SK-MEL-5 (cell line): ENCODE results near the gene LRRC47. TPM values are rescaled to one million over a fixed set of nuclear protein-coding genes. Genes with fewer than 3 reads are reported as not detected.

Experiments used
- DNase-seq: peaks from one replicate; pipeline ENCODE4 v3.0.0-alpha.2; 2016; ENCODE audit warnings: low read depth, low spot score
- in situ Hi-C: cut with HindIII; loops from 2 replicates; pipeline ENCODE4 v1.10.0; 2016; ENCODE audit warnings: low sequenced_read_pairs, high pct_unique_total_duplicates, low pct_unique_long_range_greater_than_20kb
- polyA plus RNA-seq, 2 experiments: library from polyadenylated mRNA; depleted of rRNA; stranded (reverse); fragments of >200 nt; gene quantifications; 2 replicates each; pipeline ENCODE4 v1.2.3, GENCODE V29; 2015
- total RNA-seq: library from RNA; depleted of rRNA; stranded (reverse); fragments of >200 nt; shearing (Covaris generic); gene quantifications from 2 replicates; pipeline ENCODE4 v1.2.3, GENCODE V29; 2014; rRNA removed

LRRC47 gene
- 27.9 and 40.6 TPM in 2 replicates for total RNA-seq
- polyA plus RNA-seq (2015; cell fraction: cytosol; rRNA removed), result 45.6 and 46.3 TPM in 2 replicates
- 48.1 and 57.4 TPM in 2 replicates for polyA plus RNA-seq (2015; cell fraction: nucleus; rRNA removed)

DNA sequence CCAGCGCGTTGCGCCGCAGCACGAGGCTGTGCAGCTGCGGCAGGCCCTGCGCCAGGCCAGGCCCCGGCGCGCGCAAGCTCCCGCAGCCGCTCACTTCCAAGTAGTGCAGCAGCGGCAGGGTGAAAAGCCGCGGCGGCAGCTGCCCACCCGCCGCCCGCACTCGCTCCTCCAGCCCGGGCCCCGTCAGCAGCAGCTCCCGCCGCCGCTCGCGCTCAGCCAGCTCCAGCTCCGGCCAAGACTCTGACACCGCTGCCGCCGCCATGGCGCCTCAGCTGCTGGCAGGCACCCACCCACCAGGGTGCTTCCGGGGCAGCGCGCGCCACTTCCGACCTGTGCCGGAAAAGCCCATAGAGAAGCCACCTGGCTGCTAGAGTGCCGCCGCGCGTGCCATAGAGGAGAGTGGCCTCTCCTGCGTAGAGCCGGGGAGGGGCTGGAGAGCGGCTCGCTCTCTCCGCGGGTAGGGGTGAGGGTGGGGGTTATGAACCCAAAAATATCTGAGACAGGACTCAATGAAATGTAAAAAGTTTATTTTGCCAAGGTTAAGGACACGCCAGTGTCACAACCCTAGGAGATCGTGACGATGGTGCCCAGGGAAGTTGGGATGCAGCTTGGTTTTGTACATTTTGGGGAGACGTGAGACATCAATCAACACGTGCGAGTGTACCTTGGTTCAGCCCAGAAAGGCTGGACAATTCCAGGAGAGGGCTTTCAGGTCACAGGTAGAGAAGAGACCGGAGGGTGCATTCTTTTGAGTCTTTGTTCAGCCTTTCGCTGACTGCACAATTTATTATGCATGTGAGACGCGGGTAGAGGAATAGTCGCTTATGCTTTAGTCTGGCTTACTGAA is at the start of gene LRRC47:
TSS of gene LRRC47 (minus strand) at position 284 of the 847 bp plus-strand sequence. CDS start at position 262, 22 bp downstream.
- peak; percentile 90 for DNase-seq
- in situ Hi-C loops, result no loop called here

DNA sequence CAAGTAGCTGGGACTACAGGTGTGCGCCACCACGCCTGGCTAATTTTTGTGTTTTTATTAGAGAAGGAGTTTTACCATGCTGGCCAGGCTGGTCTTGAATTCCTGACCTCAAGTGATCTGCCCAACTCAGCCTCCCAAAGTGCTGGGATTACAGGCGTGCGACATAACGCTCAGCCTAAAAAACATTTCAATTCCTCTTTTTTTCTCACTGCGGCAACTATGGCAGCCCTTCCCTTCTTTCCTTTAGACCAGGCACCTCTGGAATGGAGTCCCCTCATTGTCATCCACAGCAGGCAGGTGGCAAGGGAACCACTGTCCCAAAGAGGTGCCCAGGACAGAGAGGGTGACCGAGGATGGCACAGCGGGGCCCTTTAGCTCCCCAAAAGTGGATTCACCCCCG is 46.6 kb upstream of the LRRC47 start:
- no peak for DNase-seq
- in situ Hi-C loops, result no loop called here

DNA sequence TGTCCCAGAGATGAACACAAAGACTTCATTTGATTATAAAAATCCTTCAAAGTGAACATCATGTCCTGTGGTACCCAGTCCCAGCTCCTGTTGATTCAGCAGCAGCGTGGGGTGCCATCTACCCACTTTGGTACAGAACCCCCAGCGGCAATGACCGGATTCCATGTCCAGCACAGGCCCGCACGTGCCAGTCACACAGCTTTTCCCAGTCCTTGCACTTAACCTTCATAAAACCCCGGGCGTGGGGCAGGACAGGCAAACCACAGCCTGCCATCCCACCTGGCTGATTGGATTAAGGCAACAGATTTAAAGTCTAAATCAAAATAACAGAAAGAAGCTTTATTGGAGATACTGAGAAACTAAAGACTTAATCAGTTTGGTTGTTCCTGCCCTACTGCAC is 45.2 kb upstream of the LRRC47 start:
- in situ Hi-C loops, result no loop called here
- DNase-seq, result no peak

DNA sequence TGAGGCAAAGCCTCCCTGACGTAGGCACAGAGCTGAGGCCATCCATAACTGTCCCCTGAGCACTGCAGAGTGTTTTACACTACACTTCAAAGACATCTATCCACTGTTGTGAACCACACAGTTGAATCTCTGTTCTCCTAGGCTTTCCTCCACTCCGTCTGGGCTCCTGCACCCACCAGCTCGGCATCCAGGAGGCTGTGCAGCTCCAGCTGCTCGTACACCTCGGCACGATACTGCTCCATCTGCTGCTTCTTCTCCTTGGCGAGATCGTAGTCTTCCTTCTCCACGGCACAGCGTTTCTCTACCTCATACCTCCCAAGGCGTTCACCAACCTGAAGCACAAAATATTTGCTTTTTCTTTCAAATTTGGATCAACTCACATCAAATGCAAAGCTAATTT is 42.5 kb upstream of the LRRC47 start:
- DNase-seq, result no peak
- in situ Hi-C loops, result no loop called here

DNA sequence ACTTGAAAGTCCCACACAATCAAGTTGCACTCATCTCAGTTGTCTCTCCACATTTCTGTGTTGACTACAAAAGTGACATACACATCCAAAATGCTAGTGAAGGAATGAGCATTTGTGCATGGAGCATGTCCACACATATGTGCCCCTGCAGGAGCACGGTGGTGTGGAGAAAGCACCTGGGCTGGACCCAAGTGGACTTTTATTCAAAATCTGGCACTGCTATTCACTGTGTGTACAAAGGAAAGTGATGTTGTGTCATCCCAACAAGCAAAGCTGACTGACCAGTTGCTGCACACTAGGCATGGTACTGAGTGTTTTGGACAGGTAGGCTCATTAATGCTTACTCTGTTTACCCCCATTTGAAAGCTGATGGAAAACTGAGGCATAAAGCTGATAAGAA is 41.4 kb upstream of the LRRC47 start:
- in situ Hi-C loops, result no loop called here
- no peak for DNase-seq

DNA sequence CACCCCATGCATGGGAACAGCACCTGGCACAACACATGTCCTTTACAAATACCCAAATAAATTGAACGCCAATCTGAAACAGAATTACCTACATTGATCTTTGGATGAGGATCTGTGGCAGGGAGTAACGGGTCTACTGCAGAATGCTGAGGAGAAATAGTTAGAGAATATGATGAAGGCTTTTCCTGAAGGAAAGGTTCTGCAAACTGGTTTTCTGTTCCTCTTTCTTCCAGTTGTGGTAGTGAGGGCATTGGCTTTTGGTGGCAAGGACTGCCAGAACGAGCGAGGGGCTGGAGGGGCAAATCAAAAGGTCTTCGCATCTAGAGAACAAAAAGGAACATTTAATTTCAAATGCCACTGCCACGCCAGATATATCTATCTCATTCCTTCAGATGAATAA is 40.9 kb upstream of the LRRC47 start:
- no peak for DNase-seq
- in situ Hi-C loops, result no loop called here

DNA sequence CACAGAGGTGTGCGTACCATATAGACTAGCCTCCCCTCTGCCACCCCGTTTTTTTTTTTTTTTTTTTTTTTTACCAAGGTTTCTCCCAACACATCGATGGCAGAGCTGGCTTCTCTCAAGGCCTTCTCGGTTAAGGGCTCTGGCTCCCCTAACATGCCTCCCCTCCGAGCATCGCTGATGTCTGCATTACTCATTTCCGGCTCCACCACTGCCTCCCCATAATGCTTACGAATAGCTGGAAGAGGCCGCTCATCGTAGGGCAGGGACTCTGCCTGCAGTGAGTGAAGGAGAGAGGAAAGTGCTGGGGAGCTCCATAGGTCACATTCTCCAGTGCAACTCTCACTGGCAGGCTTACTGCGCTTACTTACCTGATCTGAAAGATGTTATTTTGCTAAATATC is 40.1 kb upstream of the LRRC47 start:
- no peak for DNase-seq
- in situ Hi-C loops, result no loop called here

DNA sequence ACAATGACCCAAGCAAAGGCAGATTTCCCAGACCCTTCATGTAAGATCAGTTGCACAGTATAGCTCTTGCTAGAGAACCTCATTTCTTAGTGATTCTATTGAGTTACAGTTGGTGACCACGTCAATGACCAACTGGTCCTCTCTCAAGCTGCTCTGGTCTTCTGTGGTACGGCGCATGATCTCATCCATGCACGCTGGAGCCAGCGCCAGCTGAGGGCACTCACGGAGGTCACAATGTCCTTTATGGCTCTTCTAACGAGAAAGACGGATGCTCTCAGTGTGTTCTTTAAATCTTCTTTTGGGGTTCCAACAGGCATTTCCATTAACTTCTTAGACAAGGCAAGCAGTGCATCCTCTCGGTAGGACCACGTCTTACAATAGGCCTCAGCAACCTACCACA is 38.4 kb upstream of the LRRC47 start:
- in situ Hi-C loops, result no loop called here
- DNase-seq, result no peak

DNA sequence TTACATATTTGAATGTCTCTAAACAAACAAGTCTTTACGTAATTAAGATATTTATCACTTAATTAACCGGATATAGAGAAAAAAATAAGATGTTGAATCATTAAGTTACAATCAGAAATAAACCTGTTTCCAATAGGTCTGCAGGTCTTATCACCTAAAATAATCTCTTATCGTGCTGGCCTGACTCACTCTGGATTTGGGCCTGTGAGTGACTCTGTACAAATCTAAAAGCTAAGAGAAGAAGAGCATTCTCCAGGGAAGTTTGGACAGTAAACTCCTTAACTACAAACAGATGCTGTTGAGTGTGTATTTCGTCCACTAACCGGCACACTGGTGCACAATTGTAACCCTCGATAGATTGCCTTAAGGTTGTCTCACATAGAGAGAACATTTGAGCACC is 35.4 kb upstream of the LRRC47 start:
- no peak for DNase-seq
- in situ Hi-C loops, result no loop called here

DNA sequence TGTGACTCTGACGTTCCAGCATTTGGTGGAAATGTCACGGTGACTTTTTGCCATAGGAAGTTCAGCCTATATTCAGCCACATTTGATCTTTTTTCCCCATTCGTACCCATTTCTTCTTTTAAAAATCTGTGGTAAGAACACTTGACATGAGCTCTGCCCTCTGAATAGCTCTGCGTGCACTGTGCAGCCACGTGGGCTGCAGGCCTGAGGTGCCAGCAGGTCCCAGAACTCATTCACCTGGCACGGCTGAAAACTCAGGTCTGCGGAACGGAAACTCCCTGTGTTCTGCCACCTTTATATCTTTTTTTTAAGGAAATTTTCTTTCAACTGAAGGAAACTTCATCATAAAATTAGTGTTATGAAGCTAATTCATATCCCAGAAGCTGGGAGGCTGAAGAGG is 32.1 kb upstream of the LRRC47 start:
- in situ Hi-C loops, result no loop called here

DNA sequence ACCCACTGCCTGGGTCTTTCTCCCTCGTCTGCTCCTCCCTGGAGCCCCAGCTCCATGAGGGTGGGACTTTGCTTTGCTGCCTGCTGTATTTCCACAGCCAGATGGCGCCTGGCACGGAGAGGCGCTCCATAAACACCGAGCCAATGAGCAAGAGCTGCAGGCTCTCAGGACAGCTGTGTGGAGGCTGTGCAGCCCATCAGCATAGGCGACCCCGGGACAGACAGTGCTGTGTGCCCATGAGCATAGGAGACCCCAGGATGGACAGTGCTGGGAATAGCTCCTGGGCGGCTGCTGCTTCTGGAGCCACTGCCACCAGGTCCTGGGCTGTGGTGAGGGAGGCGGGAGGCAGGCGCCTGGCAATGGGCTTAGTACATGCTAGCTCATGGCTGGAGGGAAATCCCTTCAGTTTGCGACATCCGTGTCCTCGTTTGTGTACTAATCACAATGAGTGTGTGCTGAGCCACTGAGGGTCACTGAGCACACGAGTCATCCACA is 31.6 kb upstream of the LRRC47 start:
- DNase-seq, result peak; percentile 13
- in situ Hi-C loops, result no loop called here

More for the DNA sequence above, 32.1 kb upstream of the LRRC47 start:
- no peak for DNase-seq

DNA sequence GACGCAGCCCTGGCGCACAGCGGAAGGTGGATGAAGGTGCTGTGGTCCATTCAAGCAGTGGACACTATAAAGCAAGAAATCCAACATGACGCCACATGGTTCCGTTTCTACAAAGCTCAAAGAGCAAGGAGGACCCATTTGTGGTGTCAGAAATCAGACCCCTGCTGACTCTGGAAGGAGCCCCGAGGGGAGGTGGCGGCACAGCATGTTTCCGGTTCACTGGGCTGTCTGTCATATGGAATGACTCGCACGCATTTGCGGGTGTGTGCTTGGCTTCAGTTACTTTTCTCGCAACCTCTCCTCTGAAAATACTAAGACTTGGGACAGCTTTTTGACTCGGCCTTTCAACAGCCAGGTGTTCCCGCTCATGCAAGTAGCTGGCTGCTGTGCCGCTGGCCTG is 29.1 kb upstream of the LRRC47 start:
- in situ Hi-C loops, result no loop called here

DNA sequence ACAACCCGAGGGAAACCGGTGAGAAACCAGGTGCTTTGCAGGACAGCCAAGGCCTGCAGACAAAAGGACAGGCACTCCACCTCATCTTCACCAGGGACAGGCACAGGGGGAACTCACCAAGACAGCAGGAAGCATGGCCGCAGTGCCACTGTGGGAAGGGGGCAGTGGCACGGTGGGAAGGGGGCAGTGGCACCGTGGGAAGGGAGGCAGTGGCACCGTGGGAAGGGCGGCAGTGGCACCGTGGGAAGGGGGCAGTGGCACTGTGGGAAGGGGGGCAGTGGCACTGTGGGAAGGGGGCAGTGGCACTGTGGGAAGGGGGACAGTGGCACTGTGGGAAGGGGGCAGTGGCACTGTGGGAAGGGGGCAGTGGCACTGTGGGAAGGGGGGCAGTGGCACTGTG is 28.4 kb upstream of the LRRC47 start:
- in situ Hi-C loops, result no loop called here
- no peak for DNase-seq

More for the DNA sequence above, 29.1 kb upstream of the LRRC47 start:
- DNase-seq, result no peak

DNA sequence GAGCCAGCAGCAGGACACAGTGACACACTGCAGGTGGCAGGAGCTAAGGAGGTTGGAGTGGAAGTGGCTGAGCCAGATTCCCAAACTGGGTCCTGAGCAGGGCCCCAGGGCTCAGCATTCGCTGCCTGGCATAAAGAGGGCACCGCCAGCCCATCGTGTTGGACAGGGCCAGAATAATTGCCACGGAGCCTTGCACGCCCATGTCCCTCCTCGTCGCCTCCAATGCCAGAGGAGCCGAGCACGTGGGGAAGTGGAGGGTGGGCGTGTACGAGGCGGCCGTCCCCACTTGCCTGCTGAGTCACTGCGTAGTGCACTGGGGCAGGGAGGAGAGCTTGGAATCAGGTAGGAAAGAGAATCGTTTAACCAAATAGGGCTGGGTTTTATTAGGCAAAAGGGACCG is 26.1 kb upstream of the LRRC47 start:
- DNase-seq, result no peak
- in situ Hi-C loops, result no loop called here

DNA sequence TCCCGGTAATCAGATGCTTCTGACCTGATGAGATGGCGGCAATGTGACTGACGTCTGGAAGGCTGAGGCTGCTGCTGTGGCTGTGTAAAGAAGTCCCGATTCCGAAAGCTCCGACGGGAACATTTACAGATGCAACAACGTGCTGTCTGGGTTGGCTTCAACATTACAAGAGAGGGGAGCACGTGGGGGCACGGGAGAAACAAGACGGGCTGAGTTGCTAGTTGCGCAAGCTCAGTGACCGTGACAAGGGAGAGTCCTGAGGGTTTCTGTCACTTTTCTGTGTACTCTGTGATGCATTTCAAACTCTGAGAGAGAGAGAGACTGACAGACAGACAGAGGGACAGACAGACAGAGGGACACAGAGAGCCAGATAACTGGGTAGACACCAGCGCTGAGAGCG is 25.6 kb upstream of the LRRC47 start:
- in situ Hi-C loops, result no loop called here
- DNase-seq, result no peak

DNA sequence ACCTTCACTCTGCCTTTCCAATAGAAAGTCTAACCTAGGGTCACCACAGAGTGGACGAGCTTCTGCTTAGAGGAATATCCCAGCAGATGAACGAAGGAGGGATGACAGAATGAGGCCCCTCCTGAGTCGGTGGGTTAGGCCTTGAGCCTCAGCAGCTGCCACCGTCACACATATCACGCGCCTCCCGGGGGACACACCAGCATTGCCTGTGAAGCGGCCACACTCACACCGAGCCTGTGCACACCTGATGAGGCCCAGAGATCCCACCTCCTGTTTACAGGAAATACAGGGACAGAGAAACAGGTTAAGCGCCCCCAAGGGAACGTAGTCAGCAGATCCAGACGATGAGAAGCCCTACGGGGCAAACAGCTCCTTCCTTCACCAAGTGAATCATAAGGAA is 25.1 kb upstream of the LRRC47 start:
- in situ Hi-C loops, result no loop called here
- no peak for DNase-seq

DNA sequence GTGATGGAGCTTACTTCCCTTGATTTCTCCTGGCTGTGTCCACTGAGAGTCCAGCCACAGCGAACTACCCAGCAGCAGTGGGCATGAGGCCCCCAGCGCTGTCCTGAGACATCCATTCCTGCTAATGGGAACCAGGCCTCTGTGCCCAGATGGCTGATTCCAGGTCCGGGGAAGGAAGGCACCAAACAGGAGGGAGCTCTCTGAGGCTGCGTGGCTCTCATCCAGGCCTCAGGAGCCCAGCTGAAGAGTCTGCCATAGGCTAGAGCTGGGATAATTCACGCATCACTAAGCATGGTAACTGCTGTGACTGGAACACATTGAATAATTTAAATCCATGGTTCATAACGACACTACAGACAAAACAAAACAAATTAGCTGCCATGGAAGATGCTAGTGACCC is 24.7 kb upstream of the LRRC47 start:
- DNase-seq, result no peak
- in situ Hi-C loops, result no loop called here

DNA sequence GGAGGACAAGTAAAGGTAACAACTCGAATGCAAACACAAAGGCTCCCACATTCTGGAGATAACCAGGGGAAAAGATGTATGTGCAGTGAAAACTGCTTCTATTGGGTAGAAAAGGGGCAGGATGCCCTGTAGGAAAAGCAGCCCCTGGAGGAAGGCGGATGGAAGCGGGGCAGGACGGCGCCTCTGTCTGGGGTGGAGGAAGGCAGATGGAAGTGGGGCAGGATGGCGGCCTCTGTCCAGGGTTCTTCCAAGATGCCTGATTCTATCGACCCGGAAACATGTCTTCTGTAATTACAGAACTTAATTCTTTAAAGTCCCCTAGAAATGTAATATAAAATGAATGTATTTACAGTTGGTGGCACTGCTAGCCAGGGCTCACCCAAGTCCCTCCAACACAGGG is 24.0 kb upstream of the LRRC47 start:
- DNase-seq, result no peak
- in situ Hi-C loops, result no loop called here

DNA sequence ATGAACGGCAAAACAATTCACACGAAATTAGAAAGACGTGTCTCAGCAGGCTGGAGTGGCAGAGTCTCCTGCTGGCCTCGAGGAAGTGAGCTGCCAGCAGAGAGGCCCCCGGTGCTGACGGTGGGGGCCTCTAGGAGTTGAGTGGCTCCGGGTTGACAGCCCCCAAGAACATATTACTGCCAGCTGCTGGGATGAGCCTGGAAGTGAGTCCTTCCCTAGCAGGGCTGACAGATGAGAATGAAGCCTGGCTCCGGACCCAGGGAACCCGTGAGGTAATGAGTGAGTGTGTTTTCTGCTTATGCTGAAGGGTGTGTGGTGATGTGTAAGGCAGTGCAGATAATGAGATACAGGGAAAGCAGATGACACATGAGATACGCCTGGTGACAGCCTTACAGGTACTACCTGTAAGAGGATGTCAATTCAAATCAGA is 23.5 kb upstream of the LRRC47 start:
- DNase-seq, result no peak
- in situ Hi-C loops, result no loop called here
